Activated T-cell treated with anti-CD3 and anti-CD28 coated beads for 48 hours (primary cell): ENCODE results near the gene MON2.

Source experiments
- DNase-seq: peaks from one replicate; pipeline ENCODE4 v3.0.0-alpha.2; 2020; ENCODE audit warnings: low read depth

Gene MON2

DNA sequence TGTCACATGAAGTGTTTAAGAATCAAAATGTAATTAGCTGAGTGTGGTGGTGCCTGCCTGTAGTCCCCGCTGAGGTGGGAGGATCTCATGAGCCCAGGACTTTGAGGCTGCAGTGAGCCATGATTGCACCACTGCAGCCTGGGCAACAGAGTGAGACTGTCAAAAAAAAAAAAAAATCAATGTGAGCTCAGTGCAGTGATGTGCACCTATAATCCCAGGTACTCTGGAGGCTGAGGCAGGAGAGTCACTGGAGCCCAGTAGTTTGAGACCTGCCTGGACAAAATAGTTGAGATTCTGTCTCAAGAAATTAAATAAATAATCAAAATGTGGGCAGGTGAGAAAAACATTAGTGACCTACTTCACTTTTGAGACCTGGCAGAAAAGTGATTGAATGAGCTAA lies 140.0 kb downstream of the MON2 start:
- DNase-seq = no peak

DNA sequence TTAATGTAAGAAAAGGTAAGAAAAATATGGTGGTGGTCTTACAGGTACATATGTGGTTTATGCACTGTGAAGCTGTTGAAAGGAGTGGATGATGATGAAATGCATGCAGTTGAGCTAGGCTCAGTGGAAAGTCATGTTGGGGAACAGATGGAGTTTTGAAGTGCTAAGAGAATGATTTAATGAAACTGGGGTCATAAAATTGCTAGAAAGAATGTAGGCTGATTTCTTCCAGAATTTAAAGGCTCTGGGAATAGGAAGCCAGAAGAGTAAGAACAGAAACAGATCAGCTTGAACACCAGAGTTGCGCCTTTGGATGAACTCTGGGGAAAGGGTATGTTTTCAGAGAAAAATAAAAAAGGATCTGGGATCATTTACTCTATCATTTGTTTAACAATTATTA lies 146.5 kb downstream of the MON2 start:
- no peak for DNase-seq

DNA sequence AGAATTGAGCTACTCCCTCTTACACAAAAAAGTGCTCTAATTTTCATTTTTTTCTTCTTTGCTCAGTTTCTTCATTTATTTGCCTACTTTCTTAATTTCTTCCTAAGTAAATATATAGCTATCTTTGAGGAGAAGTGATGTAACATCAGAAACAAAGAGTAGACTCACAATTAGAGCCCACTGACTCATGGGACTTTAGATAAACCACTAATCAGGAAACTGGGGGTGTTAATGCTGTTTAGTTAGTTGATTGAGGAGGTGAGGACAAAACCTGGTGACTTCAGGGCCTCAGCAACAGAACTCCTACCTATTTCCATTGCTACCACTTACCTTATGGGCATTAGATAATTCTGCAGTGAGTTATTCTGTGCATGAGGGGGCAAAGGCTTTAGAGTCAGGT lies 151.7 kb downstream of the MON2 start:
- DNase-seq = no peak

DNA sequence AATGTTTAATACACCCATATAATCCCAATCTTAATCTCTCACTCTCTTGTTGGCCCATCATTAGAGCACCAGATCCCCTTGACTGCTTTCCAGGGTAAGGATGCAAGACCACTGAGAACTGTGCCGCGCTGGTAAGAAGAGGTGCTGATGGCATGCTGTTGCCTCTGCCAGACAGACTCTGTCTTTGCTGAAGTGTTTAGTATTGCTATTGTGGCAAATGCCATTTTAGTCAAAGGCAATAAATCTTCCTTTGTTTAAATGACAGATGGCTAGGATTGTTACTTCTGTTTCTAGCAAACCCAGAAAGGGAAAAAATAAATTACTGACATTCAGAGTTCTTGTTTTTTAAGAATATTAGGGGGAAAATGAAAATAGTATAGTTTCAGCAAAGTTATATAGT lies 152.3 kb downstream of the MON2 start:
- no peak for DNase-seq

DNA sequence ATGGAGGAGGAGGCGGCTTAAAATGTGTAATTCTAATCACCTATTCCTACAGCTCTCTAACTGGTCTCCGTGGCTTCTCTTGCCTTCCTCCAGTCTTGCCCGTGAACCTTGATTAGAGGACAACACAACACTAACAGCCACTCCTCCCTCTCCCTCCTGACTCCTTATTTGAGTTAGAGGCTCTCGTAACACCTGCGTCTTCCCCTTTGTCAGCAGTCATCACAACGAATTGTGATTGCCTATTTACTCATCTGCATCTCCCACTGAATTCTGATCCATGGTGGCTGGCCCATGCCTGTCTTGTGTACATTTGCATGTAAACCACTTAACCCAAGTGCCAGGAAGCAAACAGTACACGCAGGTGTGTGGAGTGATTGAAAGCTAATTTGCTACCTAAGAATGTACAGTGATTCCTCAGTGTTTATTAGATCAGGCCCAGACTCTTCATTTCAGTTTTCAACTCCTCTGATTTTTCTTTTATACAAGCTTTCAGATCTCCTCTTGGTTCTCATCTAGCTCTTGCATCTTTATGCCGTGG lies 154.5 kb downstream of the MON2 start:
- no peak for DNase-seq

DNA sequence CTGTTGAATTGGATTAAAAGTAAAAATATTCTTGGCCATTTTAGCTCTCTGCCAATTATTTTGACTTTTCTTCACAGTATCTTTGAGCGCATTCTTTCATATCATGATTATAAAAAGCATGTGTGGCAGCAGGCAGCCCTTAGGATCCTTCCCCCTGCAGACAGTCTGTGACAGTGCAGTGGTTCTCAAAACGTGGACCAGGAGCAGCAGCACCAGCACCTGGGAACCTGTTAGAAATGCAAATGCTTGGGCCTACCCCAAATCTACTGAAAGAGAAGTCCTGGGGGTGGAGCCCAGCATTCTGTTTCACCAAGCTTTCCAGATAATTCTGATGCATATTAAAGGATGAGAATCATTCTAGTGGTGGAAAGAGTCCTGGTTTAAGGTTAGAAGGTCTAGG lies 155.6 kb downstream of the MON2 start:
- no peak for DNase-seq

DNA sequence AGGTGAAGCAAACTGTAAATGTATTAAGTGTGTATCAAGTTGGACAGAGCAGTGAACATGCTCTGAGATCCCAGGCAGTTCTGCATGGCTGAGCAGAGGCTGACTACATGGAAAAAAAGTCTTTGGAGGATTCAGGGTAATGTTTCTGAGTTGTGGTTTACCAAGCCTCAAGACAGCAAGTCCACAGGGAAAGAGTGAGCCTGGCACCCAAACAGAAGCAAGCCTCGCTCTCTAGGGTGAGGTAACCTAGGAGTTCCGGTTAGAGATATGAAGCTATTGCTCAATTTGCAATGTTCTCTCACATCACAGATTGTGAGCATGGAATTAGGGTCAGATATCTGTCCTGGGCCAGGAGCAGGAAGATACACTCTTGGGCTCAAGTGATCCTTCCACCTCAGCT lies 158.6 kb downstream of the MON2 start:
- no peak for DNase-seq

DNA sequence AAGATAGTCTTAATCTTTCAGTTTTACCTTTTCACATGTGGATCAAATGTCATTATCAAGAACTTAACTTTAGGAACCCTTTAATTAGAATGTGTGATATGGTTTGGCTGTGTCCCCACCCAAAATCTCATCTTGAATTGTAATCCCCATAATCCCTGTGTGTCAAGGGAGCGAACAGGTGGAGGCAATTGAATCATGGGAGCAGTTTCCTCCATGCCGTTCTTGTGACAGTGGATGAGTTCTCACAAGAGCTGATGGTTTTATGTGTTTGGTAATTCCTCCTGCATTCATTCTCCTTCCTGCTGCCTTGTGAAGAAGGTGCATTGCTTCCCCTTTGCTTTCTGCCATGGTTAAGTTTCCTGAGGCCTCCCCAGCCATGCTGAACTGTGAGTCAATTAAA lies 160.6 kb downstream of the MON2 start:
- no peak for DNase-seq

DNA sequence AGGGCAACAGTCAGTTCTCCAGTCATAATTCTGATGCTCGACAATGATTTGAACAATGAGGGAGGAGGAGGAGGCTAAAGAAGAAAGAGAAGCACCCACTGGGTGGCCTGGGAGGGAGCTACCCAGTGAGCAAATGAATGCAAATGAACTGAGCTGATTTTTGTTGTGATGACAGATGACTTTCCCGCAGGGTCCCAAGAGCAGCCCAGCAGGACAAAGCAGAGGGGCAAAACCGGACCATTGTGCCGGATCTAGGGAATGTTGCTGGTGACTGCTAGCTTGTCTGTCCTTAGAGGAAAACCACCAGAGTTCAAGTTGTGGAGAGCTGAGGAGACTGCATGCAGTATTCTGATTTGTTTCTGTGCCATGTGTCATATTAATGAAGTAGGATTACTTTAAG lies 162.8 kb downstream of the MON2 start:
- DNase-seq = no peak

DNA sequence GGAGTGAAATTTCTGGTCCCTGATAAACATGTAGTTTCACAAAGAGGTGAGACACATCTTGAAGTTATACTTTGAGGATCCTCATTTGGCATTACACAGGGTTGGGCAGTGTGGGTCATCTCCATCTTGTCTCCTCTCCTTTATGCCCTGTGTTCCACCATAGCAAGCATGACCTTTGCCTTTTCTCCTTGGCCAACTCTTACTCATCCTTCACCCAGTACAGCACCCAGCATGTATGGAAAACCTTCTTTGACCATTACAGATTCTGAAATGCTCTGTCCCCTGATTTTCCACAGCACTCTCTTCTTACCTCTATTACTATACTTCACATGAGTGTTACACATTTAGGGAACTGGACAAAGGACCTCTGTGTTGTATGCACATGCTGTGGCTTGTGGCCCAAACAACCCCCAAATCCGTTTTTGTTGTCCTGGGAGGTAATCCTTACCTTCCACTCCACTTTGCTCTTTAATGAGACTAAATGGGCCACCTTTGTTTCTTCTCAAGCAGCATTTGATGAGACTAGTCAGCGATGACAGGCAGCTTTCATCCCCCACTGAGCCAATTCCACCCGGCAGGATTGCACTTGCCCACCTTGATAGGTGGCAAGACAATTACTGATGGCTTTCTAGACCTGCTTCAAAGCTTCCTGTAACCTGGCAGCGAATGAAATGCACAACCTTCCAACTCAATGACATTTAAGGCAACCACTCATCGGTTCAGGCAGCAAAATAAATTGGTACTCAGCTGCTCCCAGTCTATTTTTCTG lies 163.5 kb downstream of the MON2 start:
- DNase-seq = no peak

DNA sequence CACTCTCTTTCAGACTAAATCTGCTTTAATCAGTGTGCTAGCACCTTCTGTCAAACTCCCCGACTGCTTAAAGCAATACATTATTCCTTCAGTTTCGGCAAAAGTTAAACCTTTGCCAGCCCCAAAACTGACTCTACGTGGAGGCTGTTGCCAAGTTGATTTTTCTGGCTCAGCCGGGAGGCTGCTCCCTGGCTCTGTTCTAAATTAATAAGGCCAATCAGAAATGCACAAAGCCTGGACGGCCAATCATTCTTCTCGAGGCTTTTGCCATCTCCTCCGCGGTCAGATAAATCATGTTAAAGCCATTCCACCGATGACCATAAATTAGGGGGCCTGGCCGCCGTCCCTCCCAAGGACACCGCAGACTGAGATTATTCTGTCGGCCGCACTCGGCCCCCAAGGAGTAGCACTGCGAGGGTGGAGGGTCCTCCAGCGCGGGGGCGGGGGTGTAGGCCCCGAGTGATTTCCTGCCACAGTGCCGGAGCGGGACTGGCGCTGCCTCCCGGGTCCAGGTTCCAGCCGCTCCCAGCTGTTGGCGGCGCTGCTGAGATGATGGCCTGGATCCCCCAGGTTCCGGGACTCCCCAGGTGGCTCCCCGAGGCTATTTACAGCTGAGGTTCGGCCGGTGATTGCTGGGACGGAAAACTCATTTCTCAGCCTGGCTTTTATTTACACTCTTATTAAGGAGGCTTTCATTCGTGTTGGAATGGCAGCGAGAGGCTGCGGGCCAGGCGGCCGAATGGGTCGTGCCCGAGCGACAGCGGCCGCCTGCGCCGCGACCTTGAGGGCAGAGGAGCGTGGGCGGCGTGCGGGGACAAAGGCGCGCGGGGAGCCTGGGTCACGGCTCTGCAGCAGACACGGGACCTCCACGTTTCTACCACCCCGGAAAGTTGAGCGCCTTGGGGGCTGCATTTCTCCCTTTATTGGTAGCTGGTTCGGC lies 165.1 kb downstream of the MON2 start:
- DNase-seq = peak; percentile 6

DNA sequence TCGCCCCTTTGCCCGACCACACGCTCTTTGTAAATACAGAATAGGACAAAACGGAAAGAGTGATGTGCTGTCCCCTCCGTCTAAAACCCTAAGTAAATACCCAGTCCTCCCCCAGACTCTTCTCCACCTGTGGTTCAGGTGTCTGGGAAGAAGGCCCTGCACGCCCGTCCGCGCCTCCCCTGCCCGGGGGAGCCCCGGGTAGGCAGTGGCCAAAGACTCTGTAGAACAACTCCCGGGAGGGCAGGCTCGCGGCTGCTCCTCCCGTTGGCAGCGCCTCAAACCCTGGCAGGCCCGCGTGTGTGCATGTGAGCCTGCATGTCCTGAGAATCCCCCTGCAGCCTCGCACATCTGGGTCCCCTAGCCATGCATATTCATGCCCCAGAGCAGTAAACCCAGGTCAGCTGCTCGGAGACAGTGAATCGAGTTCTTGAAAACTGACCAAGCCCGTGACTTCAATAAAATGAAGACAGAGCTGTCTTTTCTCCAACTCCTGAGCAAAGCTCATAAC lies 165.8 kb downstream of the MON2 start:
- DNase-seq = no peak

DNA sequence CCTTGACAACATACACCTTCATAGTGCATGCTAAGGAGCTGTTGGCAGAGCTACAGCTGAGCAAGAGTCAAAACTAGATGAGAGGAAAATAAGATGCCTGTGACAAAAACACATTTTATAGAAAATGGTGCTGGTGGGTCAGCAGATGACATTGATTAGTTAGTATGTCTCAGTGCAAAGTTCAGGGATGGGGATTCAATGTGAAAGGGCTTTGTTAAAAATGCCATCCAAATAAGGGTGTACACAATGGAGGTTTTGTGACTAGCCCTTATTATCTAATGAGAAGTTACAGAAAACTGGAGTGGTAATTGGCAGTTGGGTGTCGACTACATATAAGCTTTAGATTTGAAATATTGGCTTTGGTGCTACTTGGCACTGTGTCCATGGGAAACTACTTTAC lies 169.0 kb downstream of the MON2 start:
- DNase-seq = no peak

DNA sequence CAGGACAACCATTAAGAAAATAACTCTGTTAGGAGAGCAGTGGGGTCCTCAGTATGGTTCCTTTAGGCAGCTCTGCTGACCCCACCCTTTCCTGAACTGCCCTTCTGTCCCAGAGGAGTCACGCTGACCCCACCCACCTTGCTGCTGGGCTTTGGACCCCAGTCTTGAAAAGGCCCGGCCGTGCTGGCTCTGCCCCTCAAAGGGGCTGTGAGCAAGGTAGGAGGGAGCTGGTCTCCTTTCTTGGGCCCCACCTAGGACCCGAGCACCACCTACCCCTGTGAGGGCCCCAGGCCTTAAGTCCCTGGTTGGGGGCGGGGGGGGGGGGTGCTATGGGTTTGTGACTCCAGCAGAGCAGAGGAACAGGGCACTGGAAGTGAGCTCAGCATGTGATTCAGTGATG lies 171.1 kb downstream of the MON2 start:
- no peak for DNase-seq

DNA sequence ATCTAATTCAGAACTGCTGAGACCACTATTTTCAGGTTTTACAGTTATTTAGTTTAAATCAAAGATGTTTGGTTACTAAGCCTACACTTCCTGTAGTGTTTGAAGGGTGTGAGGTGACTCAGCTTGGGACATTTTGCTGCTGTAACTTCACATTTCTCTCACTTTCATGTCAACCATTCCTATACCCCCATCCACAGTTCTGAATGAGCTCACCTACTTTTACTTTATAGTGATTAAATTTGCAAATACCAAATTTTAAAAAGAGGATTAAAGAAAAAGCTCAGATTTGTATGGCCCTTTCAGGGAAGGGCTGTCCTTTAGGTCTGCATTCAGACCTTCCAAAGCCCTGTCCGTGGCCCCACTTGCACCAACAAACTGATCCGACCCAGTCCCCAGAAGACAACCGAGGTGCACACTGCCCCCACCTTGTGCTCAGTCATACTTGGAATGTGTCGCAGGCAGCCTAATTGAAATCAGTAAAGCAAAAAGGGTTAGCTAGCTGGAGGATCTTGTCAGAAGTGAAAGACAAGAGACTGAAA lies 174.4 kb downstream of the MON2 start:
- peak; percentile 23 for DNase-seq

DNA sequence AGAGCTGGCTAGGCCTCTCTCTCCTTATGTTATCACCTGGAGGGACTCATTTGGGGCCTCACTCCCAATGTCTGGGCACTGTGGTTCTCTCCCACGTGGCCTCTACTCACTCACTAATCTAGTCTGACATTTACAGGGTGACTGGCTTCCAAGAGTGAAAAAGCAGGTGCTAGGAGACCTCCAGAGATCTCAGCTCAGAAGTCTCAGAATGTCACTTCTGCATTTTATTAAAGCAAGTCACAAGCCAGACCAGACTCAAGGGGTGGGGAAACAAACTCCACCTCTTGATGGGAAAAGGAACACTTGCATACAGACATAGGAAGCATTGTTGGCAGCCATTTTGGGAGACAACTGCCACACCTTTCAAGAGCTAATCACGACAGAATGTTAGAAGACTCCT lies 175.9 kb downstream of the MON2 start:
- DNase-seq = no peak

DNA sequence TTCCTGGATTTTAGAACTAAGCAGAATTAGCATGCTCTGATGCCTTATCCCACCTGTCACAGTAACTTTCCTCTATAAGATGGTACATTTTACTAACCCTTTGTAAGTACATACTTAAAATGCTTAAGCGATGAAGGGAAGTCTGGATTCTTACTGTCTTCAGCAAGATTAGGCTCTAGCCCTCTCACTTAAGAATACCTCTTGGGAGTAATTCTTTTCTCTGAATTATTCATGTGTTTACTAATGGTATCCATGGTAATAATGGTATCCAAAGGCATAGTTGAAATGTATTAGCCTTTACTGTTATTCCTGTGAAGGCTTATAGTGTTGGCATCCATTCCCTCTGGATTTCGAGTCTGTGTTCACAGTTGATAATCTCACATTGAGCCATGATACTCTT lies 176.9 kb downstream of the MON2 start:
- DNase-seq = no peak

DNA sequence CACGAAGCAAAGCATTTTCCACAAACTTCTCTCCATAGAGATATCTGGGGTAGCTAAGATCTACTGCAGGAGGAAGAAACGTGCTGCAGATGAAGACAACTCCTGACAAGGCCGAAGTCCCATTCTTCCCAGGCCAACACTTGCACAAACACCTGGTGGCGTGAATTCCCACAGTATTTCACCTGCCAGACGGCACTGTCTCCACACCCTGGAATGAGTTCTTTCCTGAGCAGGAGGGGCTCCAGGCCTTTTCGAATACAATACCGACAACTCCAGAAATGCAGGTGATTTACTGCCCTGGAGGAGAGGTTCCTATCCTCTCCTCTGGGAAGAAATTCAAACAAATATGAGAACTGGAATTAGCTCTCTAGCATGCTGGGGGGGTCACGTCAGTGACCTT lies 179.9 kb downstream of the MON2 start:
- no peak for DNase-seq

DNA sequence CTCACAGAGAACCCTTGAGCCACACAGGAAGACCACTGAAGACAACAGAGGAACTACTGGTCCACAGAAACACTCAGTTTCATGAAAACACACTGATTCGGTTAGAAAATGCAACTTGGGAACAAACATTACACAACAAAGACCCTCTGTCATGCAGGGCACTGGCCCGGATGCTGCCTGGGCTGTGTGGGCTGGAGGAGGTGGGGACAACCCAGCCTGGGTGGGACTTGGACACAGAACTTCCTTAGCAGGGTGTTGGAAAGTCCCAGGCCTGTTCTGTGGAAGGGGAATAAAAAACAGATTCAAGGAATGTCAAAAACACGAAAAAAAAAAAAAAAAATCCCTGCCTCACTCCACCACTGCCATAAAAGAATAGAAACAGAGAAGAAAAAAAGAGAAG lies 181.0 kb downstream of the MON2 start:
- no peak for DNase-seq

DNA sequence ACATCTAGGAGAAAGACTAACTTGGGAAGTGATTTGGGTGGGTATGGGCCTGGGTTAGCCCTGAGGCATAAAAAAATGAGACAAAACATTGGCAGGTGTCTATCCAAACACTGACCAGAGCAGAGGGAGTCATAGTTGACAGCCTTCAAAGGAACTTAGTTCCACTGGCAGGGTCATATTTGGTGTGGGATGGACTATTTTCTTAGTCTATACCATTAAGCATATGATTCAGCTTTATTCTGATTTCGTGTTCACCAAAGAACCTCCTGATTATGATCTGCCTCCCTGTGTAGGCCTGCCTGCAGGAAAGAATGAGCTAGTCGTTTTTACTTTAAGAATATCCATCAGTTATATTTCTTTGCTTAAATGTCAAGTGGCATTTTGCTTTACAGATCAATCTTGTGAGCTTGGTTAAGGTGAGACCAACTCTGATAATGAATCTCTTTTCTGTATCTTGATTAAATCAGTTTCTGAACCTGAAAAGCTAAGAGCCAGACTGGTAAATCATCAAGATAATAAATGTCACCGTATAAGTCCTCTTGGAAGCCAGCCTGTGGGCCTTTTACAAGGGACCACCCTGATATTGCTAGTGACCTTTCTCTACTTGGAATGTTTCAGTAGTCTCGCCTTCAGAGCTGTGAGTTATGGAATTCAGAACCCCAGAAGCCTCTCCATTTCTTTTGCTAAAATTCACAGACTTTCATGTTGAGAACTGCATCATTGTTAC lies 182.9 kb downstream of the MON2 start:
- no peak for DNase-seq
